ENCODE data around the gene HS3ST4. TPM values are rescaled to one million over a fixed set of nuclear protein-coding genes. Genes with fewer than 3 reads are reported as not detected.

HS3ST4 gene
- polyA plus RNA-seq, 4 donors = 0.04 to 0.35 TPM; not detected in 2

DNA sequence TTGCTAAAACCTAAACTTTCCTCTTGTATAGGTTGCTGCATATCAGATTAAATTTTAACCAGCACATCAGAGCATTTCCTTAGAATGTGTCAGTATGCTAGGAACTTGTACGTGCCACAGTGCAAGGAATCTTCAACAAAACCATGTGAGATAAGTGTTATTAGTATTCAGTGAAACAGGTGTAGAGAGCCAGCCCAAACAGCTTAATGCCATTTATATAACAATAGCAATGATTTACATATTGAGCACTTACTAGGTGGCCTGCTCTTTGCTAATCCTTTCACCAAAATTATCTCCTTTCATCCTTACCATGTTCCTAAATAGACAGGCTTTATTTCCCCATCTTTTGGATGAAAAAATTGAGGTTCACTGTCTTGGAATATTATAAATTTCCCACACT lies 485.7 kb downstream of the HS3ST4 start:
- DNase-seq (no peak), FAIRE-seq (no peak)
- Histone ChIP-seq H3K4me3 (ENCODE audit: low read depth in 1 of 3, low read length in 3 of 3) (no peak overlapping the region), H3K27me3 (ENCODE audit: control insufficient read depth in 3 of 3, insufficient read depth in 3 of 3, low read length in 3 of 3) (no peaks in the 10 kb centered on the region), H3K27ac (ENCODE audit: low read depth in 1 of 3, low read length in 2 of 3) (no peak overlapping the region), H3K4me1 (ENCODE audit: control insufficient read depth in 3 of 3, insufficient read depth in 2 of 3, low read depth in 1 of 3, low read length in 2 of 3) (peaks cover 0 to 4% (median 0%) of the 10 kb centered on the region in 3 donors), H3K9me3 (ENCODE audit: control insufficient read depth in 2 of 2, insufficient read depth in 1 of 2, low read depth in 1 of 2, low read length in 1 of 2) (peaks cover 0 to 2% of the 10 kb centered on the region in 2 donors), H3K36me3 (ENCODE audit: control insufficient read depth in 3 of 3, insufficient read depth in 2 of 3, low read depth in 1 of 3, low read length in 3 of 3) (no peaks in the 10 kb centered on the region)
- 35 to 40% (median 35%) methylated on average over 1 of the region's 1 CpG for WGBS, 3 donors

DNA sequence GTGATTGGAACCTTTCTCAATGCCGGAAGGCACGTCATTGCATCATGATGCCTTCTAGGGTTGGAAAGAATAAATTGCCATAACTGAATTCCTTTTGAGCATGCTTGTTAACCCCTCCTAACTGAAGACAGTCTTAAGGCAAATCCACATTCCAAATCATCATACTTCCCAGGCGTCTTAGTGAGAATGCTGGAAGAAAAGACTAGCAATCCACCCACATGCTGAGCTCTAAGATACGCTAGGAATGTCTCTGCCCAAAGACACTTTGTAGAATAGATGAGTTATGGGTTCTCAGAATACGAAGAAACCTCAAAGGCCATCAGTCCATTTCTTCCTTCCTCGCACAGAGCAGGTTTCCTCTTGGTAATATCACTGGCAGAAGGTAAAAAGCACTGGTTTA lies 486.5 kb downstream of the HS3ST4 start:
- FAIRE-seq (no peak), DNase-seq (no peak)
- peaks cover 0 to 2% of the 10 kb centered on the region in 2 donors for H3K9me3 ChIP-seq (ENCODE audit: control insufficient read depth in 2 of 2, insufficient read depth in 1 of 2, low read depth in 1 of 2, low read length in 1 of 2)
- no peak overlapping the region for H3K27ac ChIP-seq (ENCODE audit: low read depth in 1 of 3, low read length in 2 of 3)
- 80 to 84% (median 84%) methylated on average over 6 of the region's 6 CpGs for WGBS, 3 donors
- H3K4me3 ChIP-seq (ENCODE audit: low read depth in 1 of 3, low read length in 3 of 3) = no peak overlapping the region
- peaks cover 0 to 4% (median 0%) of the 10 kb centered on the region in 3 donors for H3K4me1 ChIP-seq (ENCODE audit: control insufficient read depth in 3 of 3, insufficient read depth in 2 of 3, low read depth in 1 of 3, low read length in 2 of 3)
- no peaks in the 10 kb centered on the region for H3K36me3 ChIP-seq (ENCODE audit: control insufficient read depth in 3 of 3, insufficient read depth in 2 of 3, low read depth in 1 of 3, low read length in 3 of 3)
- no peaks in the 10 kb centered on the region for H3K27me3 ChIP-seq (ENCODE audit: control insufficient read depth in 3 of 3, insufficient read depth in 3 of 3, low read length in 3 of 3)

- WGBS, 3 donors = 57 to 80% (median 72%) methylated on average over 1 of the region's 1 CpG
- no peak for FAIRE-seq
- H3K27ac ChIP-seq (ENCODE audit: low read depth in 1 of 3, low read length in 2 of 3) = no peak overlapping the region
These were observed 494.4 kb downstream of the HS3ST4 start for GRCh38 chr16:26186091-26186615.

More at GRCh38 chr16:26186091-26186615, 494.4 kb downstream of the HS3ST4 start:
- no peak for DNase-seq
- no peaks in the 10 kb centered on the region for H3K36me3 ChIP-seq (ENCODE audit: control insufficient read depth in 3 of 3, insufficient read depth in 2 of 3, low read depth in 1 of 3, low read length in 3 of 3)
- H3K9me3 ChIP-seq (ENCODE audit: control insufficient read depth in 2 of 2, insufficient read depth in 1 of 2, low read depth in 1 of 2, low read length in 1 of 2) = peaks cover 0 to 2% of the 10 kb centered on the region in 2 donors
- H3K4me3 ChIP-seq (ENCODE audit: low read depth in 1 of 3, low read length in 3 of 3) = no peak overlapping the region
- H3K4me1 ChIP-seq (ENCODE audit: control insufficient read depth in 3 of 3, insufficient read depth in 2 of 3, low read depth in 1 of 3, low read length in 2 of 3) = no peaks in the 10 kb centered on the region
- H3K27me3 ChIP-seq (ENCODE audit: control insufficient read depth in 3 of 3, insufficient read depth in 3 of 3, low read length in 3 of 3) = no peaks in the 10 kb centered on the region

Data from small intestine (tissue), 7 donors.